Pancreas (tissue), 10 donors: ENCODE measurements around the gene PPID. TPM values are rescaled to one million over a fixed set of nuclear protein-coding genes. Genes with fewer than 3 reads are reported as not detected.
A peak's percentile ranks its signal among the peaks of the same experiment; 100 is the strongest.

Experiments
- ATAC-seq, 4 donors: fragments of 200-7000 bp; cut with Tn5 transposase; one replicate each; pipeline versions ENCODE4 v1.8.0 to v1.9.1; 2020; ENCODE audit warnings: mild to moderate bottlenecking in 4 of 4, moderate library complexity in 4 of 4
- DNase-seq, 6 donors: peaks; one replicate each; pipeline ENCODE4 v3.0.0-alpha.2; 2020
- FAIRE-seq: peaks from 2 replicates; lab custom pipeline; 2012; peaks lifted over from hg19 to GRCh38; lab: Jason Lieb, UNC
- H3K27ac ChIP-seq, 4 donors: fragments of 200-600 bp; sonication (generic); 1 replicate in 3 of 4; 2 replicates in 1 of 4; pipeline versions ENCODE4 v1.5.0 to v1.8.0; 2020
- H3K27me3 ChIP-seq, 4 donors: fragments of 200-600 bp; one replicate each; pipeline ENCODE4 v1.8.0; 2021
- H3K36me3 ChIP-seq, 3 donors: fragments of 200-600 bp; sonication (generic) in 1 of 3; one replicate each; pipeline versions ENCODE4 v1.5.0 to v1.8.0; 2020 to 2021
- H3K4me1 ChIP-seq, 3 donors: fragments of 200-600 bp; one replicate each; pipeline ENCODE4 v1.8.0; 2021
- H3K4me3 ChIP-seq, 4 donors: fragments of 200-600 bp; sonication (generic) in 2 of 4; one replicate each; pipeline versions ENCODE4 v1.5.0 to v1.8.0; 2020 to 2021
- H3K9me3 ChIP-seq, 4 donors: fragments of 200-600 bp; one replicate each; pipeline ENCODE4 v1.8.0; 2021
- WGBS, 2 donors: extraction: QIAGEN DNeasy Blood & Tissue Kit; methylation state at CpG; one replicate each; pipeline ENCODE4 v1.1.7; 2013; 5-methylcytosine and 5-hydroxymethylcytosine counted together
- intact Hi-C, 3 donors: fragments of 100-400 bp; cut with DNase I; formaldehyde crosslinking; loops; one replicate each; pipeline versions ENCODE4 v1.11.1 to v1.14.2; 2022
- polyA plus RNA-seq, 2 donors: library from polyadenylated mRNA; stranded (reverse); fragments of 200-250 nt; gene quantifications; one replicate each; pipeline ENCODE4 v1.2.3, GENCODE V29; 2013
- total RNA-seq, 6 donors: library from RNA; stranded (reverse); fragmentation: NEBNext Ultra II Directional in 4 of 6; extraction: Animal tissue kit (Norgen Biotek cat#: 25700) in 4 of 6; gene quantifications; one replicate each; pipeline versions ENCODE4 v1.2.1 to v1.2.4, GENCODE V29; 2021 to 2023
- TF ChIP-seq, protein P1 (sequence below), 4 donors: fragments of 200-600 bp; sonication (generic) in 3 of 4; IDR thresholded peaks; one replicate each; pipeline versions ENCODE4 v1.5.0 to v1.8.0; 2021; ENCODE audit warnings: antibody characterized with exemption in 4 of 4
- donor health status: healthy with polysubstance abuse.
- donor health status: DM: no; HTN: no; CAD: no; lungs with moderate emphysema.
- donor health status: DM: no; HTN: no; CAD: no.
- donor health status: control.
- donor health status: control.
- donor health status: Bipolar disorder and iron deficiency.
- donor health status: DM: yes; HTN: yes; CAD: no.
- donor health status: DM: no; HTN: no; CAD: no.
- donor health status: DM: no; HTN: no; CAD: no.
- donor health status: DM: yes; HTN: yes; CAD: no.

PPID gene
- 10 to 100 TPM in 1 of 6 donors, 1 to 10 TPM in 5; 5.6 to 14.5 (median 8.0) TPM for total RNA-seq
- 10 to 100 TPM in 1 of 2 donors, 1 to 10 TPM in 1; 9.0 to 12.0 TPM for polyA plus RNA-seq

DNA sequence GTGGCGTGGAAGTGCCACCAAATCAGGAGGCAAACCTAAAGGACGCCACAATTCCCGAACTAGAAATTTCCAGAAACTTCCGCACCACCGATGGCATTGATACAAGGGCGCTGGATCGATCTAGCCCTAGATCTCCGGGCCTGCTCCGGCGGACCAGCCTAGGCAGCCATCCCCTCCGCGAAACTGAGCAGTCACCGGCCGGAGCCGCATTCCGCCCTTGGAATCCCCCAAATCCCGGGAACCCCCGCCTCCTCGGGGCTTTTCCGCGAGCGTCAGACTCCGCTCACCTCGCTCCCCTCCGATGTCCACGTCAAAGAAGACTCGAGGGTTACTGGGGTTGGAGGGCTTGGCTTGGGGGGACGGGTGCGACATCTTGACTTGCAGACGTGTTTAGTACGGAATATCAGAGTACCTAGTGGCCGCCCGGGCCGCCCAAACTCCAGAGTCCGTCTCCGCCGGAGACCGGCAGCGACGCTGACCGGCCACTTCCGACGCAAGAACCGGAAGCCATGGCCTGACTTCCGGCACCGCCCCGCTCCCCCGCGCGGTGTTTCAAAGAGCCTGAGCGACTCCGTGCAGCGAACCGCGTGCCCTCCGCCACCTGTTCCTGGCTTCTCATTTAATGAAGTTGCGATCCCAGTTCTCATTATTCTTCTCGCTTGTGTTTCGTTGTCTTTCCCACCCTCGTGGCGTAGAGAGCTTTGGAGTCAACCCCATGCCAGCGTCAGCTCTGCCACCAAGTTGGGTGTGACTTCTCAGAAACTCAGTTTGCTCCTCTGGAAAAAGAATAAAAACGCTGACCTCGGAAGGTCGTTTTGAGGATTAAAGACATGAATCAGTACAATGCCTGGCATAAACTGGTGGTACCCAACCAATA lies at the start of gene PPID:
PPID (minus strand) TSS at position 480 of the 877 bp plus-strand sequence; CDS start at position 372, 108 bp downstream.
- WGBS, 2 donors, result 0% methylated on average over 65 of the region's 65 CpGs
- Histone ChIP-seq H3K4me1 (peaks cover 0 to 8% (median 5%) of the 10 kb centered on the region in 3 donors), H3K4me3 (peak within 1 kb of the TSS; percentile 50 to 77 (median 68)), H3K9me3 (no peaks in the 10 kb centered on the region), H3K27me3 (no peaks in the 10 kb centered on the region), H3K36me3 (peaks cover 0 to 8% (median 0%) of the 10 kb centered on the region in 3 donors), H3K27ac (peak within 1 kb of the TSS; percentile 63 to 95 (median 87))
- DNase-seq, result peak; percentile 78 to 92 (median 85)
- ATAC-seq, result peak; percentile 97 to 99 (median 99)
- no peak for FAIRE-seq
- intact Hi-C loops, result loop anchor here in 1 of 3 donors (10.0 kb wide), 1 partner anchor 482 kb away; no protein-coding TSS in a partner anchor
- TF ChIP-seq, protein P1, sequence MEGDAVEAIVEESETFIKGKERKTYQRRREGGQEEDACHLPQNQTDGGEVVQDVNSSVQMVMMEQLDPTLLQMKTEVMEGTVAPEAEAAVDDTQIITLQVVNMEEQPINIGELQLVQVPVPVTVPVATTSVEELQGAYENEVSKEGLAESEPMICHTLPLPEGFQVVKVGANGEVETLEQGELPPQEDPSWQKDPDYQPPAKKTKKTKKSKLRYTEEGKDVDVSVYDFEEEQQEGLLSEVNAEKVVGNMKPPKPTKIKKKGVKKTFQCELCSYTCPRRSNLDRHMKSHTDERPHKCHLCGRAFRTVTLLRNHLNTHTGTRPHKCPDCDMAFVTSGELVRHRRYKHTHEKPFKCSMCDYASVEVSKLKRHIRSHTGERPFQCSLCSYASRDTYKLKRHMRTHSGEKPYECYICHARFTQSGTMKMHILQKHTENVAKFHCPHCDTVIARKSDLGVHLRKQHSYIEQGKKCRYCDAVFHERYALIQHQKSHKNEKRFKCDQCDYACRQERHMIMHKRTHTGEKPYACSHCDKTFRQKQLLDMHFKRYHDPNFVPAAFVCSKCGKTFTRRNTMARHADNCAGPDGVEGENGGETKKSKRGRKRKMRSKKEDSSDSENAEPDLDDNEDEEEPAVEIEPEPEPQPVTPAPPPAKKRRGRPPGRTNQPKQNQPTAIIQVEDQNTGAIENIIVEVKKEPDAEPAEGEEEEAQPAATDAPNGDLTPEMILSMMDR (IDR thresholded peaks at IDR 0.05), result no peak

DNA sequence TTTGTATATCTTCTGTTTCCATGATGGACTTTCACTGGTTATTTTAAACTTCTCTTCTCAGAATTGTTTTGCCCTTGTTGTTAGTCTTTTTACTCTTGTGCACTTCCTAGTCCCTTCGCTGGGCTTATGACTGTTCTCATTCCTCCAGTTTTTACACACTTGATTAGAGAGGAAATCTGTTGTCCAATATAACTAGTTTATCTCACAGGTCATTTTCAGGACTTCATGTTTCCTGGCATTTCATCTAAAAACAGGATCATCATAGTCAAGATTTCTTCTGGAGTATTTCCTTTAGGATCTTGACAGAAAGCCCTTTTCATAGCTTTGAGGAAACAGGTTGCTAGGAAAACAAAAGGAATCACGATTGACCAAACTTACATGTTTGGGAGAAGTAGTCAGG lies 48.6 kb upstream of the PPID start:
- Histone ChIP-seq H3K27me3 (no peaks in the 10 kb centered on the region), H3K27ac (peak overlapping the region in 2 of 4 donors; percentile 35 to 43), H3K36me3 (no peaks in the 10 kb centered on the region), H3K9me3 (no peaks in the 10 kb centered on the region), H3K4me1 (peaks cover 26 to 41% (median 40%) of the 10 kb centered on the region in 3 donors), H3K4me3 (no peak overlapping the region)
- no peak for ATAC-seq
- intact Hi-C loops, result loop anchor here in 2 of 3 donors (10.0 kb wide), 2 partner anchors 53 to 73 kb away; no protein-coding TSS in a partner anchor
- 36 to 37% methylated on average over 2 of the region's 2 CpGs for WGBS, 2 donors
- DNase-seq, result no peak
- FAIRE-seq, result no peak
- TF ChIP-seq, protein P1 (IDR thresholded peaks at IDR 0.05), result no peak

GRCh38 chr4:158770671-158771070 lies 47.5 kb upstream of the PPID start:
- peaks cover 26 to 37% (median 34%) of the 10 kb centered on the region in 3 donors for H3K4me1 ChIP-seq
- TF ChIP-seq, protein P1 (IDR thresholded peaks at IDR 0.05), result no peak
- H3K36me3 ChIP-seq, result no peaks in the 10 kb centered on the region
- H3K9me3 ChIP-seq, result no peaks in the 10 kb centered on the region
- DNase-seq (no peak), FAIRE-seq (no peak), ATAC-seq (no peak)
- peak overlapping the region in 2 of 4 donors; percentile 79 to 81 for H3K4me3 ChIP-seq
- no peak overlapping the region for H3K27ac ChIP-seq
- 49 to 51% methylated on average over 5 of the region's 5 CpGs for WGBS, 2 donors
- no peaks in the 10 kb centered on the region for H3K27me3 ChIP-seq
- intact Hi-C loops, result loop anchor here in 2 of 3 donors (10.0 kb wide), 2 partner anchors 54 to 74 kb away; no protein-coding TSS in a partner anchor

DNA sequence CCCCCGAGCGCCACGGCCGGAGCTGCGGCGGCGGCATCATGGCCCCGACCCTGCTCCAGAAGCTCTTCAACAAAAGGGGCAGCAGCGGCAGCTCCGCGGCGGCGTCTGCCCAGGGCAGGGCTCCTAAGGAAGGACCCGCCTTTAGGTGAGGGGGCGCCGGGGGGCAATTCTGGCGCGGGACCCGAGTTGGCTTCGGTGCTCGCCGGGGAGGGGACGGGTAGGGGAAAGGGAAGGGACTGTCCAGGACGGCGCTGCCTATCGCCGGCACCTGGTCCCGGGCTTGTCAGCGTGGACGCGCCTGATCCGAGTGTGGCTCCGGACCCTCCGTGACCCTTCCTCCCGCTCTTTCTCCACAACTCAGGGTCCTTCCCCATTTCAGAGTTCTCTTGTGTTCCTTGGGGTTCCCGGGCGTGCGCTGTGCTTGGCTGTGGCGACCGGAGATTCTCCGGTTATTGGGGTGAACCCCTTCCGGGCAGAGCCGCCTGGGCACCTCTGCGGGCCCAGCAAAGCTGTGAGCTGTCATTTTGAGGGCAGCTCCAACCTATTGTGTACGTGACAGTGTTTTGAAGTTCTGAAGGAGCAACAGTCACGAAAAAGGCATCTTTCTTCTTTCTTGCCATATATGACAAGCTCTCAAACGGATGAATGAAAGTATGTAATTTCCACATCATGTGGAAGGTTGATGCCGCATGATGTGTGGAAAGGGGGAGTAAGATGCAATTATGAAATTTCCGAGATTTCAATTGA lies 46.2 kb upstream of the PPID start:
- Histone ChIP-seq H3K27ac (peak overlapping the region; percentile 57 to 91 (median 74)), H3K4me3 (peak overlapping the region; percentile 79 to 86 (median 80)), H3K4me1 (peaks cover 19 to 24% (median 21%) of the 10 kb centered on the region in 3 donors), H3K36me3 (no peaks in the 10 kb centered on the region), H3K9me3 (no peaks in the 10 kb centered on the region), H3K27me3 (no peaks in the 10 kb centered on the region)
- ATAC-seq (peak; percentile 29 to 50 (median 38)), DNase-seq (peak; percentile 36 to 84 (median 60)), FAIRE-seq (no peak)
- intact Hi-C loops, result no loop called here
- WGBS, 2 donors, result 0 to 1% methylated on average over 37 to 49 of the region's 49 CpGs
- TF ChIP-seq, protein P1 (IDR thresholded peaks at IDR 0.05), result no peak
